Osteoblast (primary cell): Measurements from ENCODE around the gene HOXA1. TPM values are rescaled to one million over a fixed set of nuclear protein-coding genes. Genes with fewer than 3 reads are reported as not detected.

Source experiments
- DNase-seq: peaks from one replicate; pipeline ENCODE4 v3.0.0; 2011; ENCODE audit warnings: low spot score, mixed read lengths; ENCODE audit not compliant: insufficient read length; ENCODE audit errors: missing footprints
- H2AFZ ChIP-seq: 2 replicates; pipeline ENCODE4 v1.6.0; 2011; ENCODE audit warnings: mild to moderate bottlenecking, low read length
- H3K27ac ChIP-seq: 2 replicates; pipeline ENCODE4 v1.5.1; 2011; ENCODE audit warnings: mild to moderate bottlenecking, low read depth, low read length, moderate library complexity
- H3K27me3 ChIP-seq: 2 replicates; pipeline ENCODE4 v1.6.0; 2012; ENCODE audit warnings: mild to moderate bottlenecking, control low read depth, inconsistent platforms, low read length, moderate library complexity; ENCODE audit not compliant: insufficient read depth
- H3K36me3 ChIP-seq: 2 replicates; pipeline ENCODE4 v1.5.1; 2011; ENCODE audit warnings: mild to moderate bottlenecking, low read length, control low read depth, moderate library complexity; ENCODE audit not compliant: insufficient read depth
- H3K4me1 ChIP-seq: 2 replicates; pipeline ENCODE4 v1.5.1; 2011; ENCODE audit warnings: mild to moderate bottlenecking, low read length, control low read depth, moderate library complexity; ENCODE audit not compliant: insufficient read depth
- H3K4me2 ChIP-seq: 2 replicates; pipeline ENCODE4 v1.6.0; 2011; ENCODE audit warnings: mild to moderate bottlenecking, low read length; ENCODE audit not compliant: insufficient read depth
- H3K4me3 ChIP-seq: fragments of 200-600 bp; sonication (generic); 3 replicates; pipeline ENCODE4 v1.5.1; 2012; ENCODE audit warnings: mild to moderate bottlenecking, low read length, inconsistent platforms; ENCODE audit not compliant: insufficient read depth
- H3K79me2 ChIP-seq: 2 replicates; pipeline ENCODE4 v1.6.0; 2012; ENCODE audit warnings: mild to moderate bottlenecking, low read length, control low read depth, inconsistent platforms; ENCODE audit not compliant: insufficient read depth
- H3K9me3 ChIP-seq: 2 replicates; pipeline ENCODE4 v1.5.1; 2011; ENCODE audit warnings: low read depth, low read length, control low read depth
- H4K20me1 ChIP-seq: 2 replicates; pipeline ENCODE4 v1.6.0; 2012; ENCODE audit warnings: mild to moderate bottlenecking, low read length, control low read depth; ENCODE audit not compliant: insufficient read depth
- CTCF ChIP-seq: IDR thresholded peaks from 2 replicates; pipeline ENCODE4 v1.5.1; 2011; ENCODE audit warnings: mild to moderate bottlenecking, low read depth, low read length, moderate library complexity; ENCODE audit errors: extremely low read depth
- total RNA-seq: library from RNA; depleted of rRNA; stranded (reverse); fragments of >200 nt; gene quantifications from 2 replicates; pipeline ENCODE4 v1.2.3, GENCODE V29; 2012

HOXA1 gene
- total RNA-seq, 1 donor = 0.72 TPM

GRCh38 chr7:27118580-27118979 lies 22.8 kb upstream of the HOXA1 start:
- Histone ChIP-seq H3K36me3 (peaks cover 17% of the 10 kb centered on the region), H3K9me3 (no peaks in the 10 kb centered on the region), H3K4me1 (peaks cover 15% of the 10 kb centered on the region), H3K4me3 (no peak overlapping the region), H3K27ac (no peak overlapping the region), H2AFZ (no peak overlapping the region), H3K27me3 (no peaks in the 10 kb centered on the region), H3K4me2 (no peak overlapping the region), H4K20me1 (peaks cover 23% of the 10 kb centered on the region), H3K79me2 (peaks cover 12% of the 10 kb centered on the region)
- TF ChIP-seq CTCF = no peak
- peak; percentile 47 for DNase-seq

- peaks cover 18% of the 10 kb centered on the region for H3K4me1 ChIP-seq
- peaks cover 15% of the 10 kb centered on the region for H3K79me2 ChIP-seq
- H2AFZ ChIP-seq = no peak overlapping the region
- no peaks in the 10 kb centered on the region for H3K9me3 ChIP-seq
- H3K27me3 ChIP-seq = no peaks in the 10 kb centered on the region
- no peak overlapping the region for H3K4me2 ChIP-seq
- H3K36me3 ChIP-seq = peaks cover 17% of the 10 kb centered on the region
- peak; percentile 1 for DNase-seq
- H4K20me1 ChIP-seq = peaks cover 23% of the 10 kb centered on the region
- no peak for TF ChIP-seq CTCF
- no peak overlapping the region for H3K4me3 ChIP-seq
- H3K27ac ChIP-seq = no peak overlapping the region
These were observed 22.2 kb upstream of the HOXA1 start for GRCh38 chr7:27117887-27118491.

GRCh38 chr7:27116962-27117886 lies 21.4 kb upstream of the HOXA1 start:
- no peak overlapping the region for H3K27ac ChIP-seq
- no peak overlapping the region for H3K4me2 ChIP-seq
- H3K4me3 ChIP-seq = no peak overlapping the region
- H4K20me1 ChIP-seq = peaks cover 23% of the 10 kb centered on the region
- no peaks in the 10 kb centered on the region for H3K27me3 ChIP-seq
- peaks cover 25% of the 10 kb centered on the region for H3K4me1 ChIP-seq
- no peak overlapping the region for H2AFZ ChIP-seq
- H3K79me2 ChIP-seq = peaks cover 16% of the 10 kb centered on the region
- H3K36me3 ChIP-seq = peaks cover 16% of the 10 kb centered on the region
- H3K9me3 ChIP-seq = no peaks in the 10 kb centered on the region
- DNase-seq = peak; percentile 88
- TF ChIP-seq CTCF = no peak
